Sigmoid colon (tissue), 7 donors: ENCODE data around the gene C19orf12. TPM values are rescaled to one million over a fixed set of nuclear protein-coding genes. Genes with fewer than 3 reads are reported as not detected.
"Not testable (repeated sequence)": the region's sequence is repeated elsewhere in the genome, so short reads cannot be mapped to it uniquely, and the experiment has no call there.

Source experiments
- DNase-seq: peaks from one replicate; pipeline ENCODE4 v3.0.0-alpha.2; 2019
- H3K27ac ChIP-seq, 4 donors: fragments of 200-600 bp; sonication (generic); one replicate each; pipeline ENCODE4 v1.5.1; 2016 to 2019; ENCODE audit warnings: mild to moderate bottlenecking in 1 of 4
- H3K27me3 ChIP-seq, 3 donors: fragments of 200-600 bp; sonication (generic); one replicate each; pipeline ENCODE4 v1.5.1; 2019; ENCODE audit warnings: mild to moderate bottlenecking in 1 of 3
- H3K36me3 ChIP-seq, 4 donors: fragments of 200-600 bp; sonication (generic); one replicate each; pipeline ENCODE4 v1.5.1; 2016 to 2019
- H3K4me1 ChIP-seq, 4 donors: fragments of 200-600 bp; sonication (generic); one replicate each; pipeline ENCODE4 v1.5.1; 2017 to 2019
- H3K4me3 ChIP-seq, 4 donors: fragments of 200-600 bp; sonication (generic); one replicate each; pipeline ENCODE4 v1.5.1; 2017 to 2019; ENCODE audit warnings: mild to moderate bottlenecking in 2 of 4, moderate library complexity in 1 of 4
- H3K9me3 ChIP-seq, 4 donors: fragments of 200-600 bp in 3 of 4; sonication (generic) in 3 of 4; one replicate each; pipeline versions ENCODE4 v1.5.1 to v1.6.1; 2013 to 2019
- EP300 ChIP-seq, 4 donors: sonication (generic); formaldehyde crosslinking; IDR thresholded peaks; one replicate each; pipeline ENCODE4 v1.6.1; 2017; ENCODE audit warnings: antibody characterized with exemption in 4 of 4
- POLR2A ChIP-seq, 2 donors: fragments of 450-650 bp; IDR thresholded peaks; one replicate each; pipeline ENCODE4 v1.6.1; 2016; ENCODE audit warnings: antibody characterized with exemption in 2 of 2, mild to moderate bottlenecking in 2 of 2, moderate library complexity in 2 of 2
- POLR2AphosphoS5 ChIP-seq, 4 donors: sonication (generic); formaldehyde crosslinking; IDR thresholded peaks; one replicate each; pipeline ENCODE4 v1.6.1; 2017; ENCODE audit warnings: antibody characterized with exemption in 4 of 4
- WGBS, 2 donors: extraction: QIAGEN DNeasy Blood & Tissue Kit; methylation state at CpG; one replicate each; pipeline ENCODE4 v1.1.7; 2013; 5-methylcytosine and 5-hydroxymethylcytosine counted together
- intact Hi-C: fragments of 100-400 bp; cut with DNase I; formaldehyde crosslinking; loops from one replicate; pipeline ENCODE4 v1.15.1; 2023
- polyA plus RNA-seq, 3 donors: library from polyadenylated mRNA; stranded (reverse); fragments of 200-250 nt; gene quantifications; one replicate each; pipeline ENCODE4 v1.2.3, GENCODE V29; 2013
- total RNA-seq, 4 donors: library from RNA; depleted of rRNA; stranded (reverse); fragments of >200 nt; gene quantifications; one replicate each; pipeline ENCODE4 v1.1.0, GENCODE V29; 2016
- TF ChIP-seq, protein P1 (sequence below), 4 experiments: fragments of 450-650 bp in 3 of 4; fragments of 200-600 bp in 1 of 4; IDR thresholded peaks; one replicate each; pipeline ENCODE4 v1.5.1; 2016 to 2019; ENCODE audit warnings: antibody characterized with exemption in 4 of 4, mild to moderate bottlenecking in 3 of 4, moderate library complexity in 2 of 4
- donor health status: healthy with polysubstance abuse.
- donor health status: Bipolar disorder and iron deficiency.
- donor health status: healthy.

Gene C19orf12
- total and polyA plus RNA-seq, 7 donors: 13.2 to 36.0 (median 32.1) TPM

DNA sequence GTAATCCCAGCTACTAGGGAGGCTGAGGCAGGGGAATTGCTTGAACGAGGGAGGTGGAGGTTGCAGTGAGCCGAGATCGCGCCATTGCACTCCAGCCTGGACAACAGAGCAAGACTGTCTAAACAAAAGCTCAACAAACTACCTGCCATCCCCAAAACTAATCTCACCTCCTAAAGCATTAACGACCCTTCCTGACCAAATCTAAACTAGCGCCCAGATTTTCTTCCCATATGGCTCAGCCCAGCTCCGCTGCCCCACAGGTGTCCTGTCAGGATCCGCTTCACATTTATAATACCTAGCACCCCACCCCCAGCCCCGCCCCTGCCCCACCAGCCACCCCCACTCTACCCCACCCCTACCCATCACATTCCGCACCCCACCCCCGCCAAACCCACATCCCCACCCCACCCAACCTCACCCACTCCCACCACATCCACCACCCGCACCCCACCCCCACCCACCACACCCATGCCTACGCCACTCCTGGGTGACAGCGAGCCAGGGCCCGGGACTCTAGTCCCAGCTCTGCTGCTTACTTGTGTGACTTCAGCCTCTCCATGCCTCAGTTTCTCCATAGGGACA is 599 bp downstream of the C19orf12 start:
- intact Hi-C loops: no loop called here
- DNase-seq: no peak
- Histone ChIP-seq H3K27ac (peak overlapping the region; percentile 90 to 97 (median 92)), H3K36me3 (peaks cover 0 to 7% (median 0%) of the 10 kb centered on the region in 4 donors), H3K9me3 (no peaks in the 10 kb centered on the region), H3K4me1 (peaks cover 0 to 59% (median 34%) of the 10 kb centered on the region in 4 donors), H3K27me3 (no peaks in the 10 kb centered on the region), H3K4me3 (peak overlapping the region; percentile 73 to 98 (median 87))
- 20 to 27% methylated on average over 15 of the region's 15 CpGs for WGBS, 2 donors
- TF ChIP-seq POLR2A (IDR thresholded peaks at IDR 0.05): no peak
- no peak for TF ChIP-seq EP300 (IDR thresholded peaks at IDR 0.05)
- TF ChIP-seq POLR2AphosphoS5 (IDR thresholded peaks at IDR 0.05): no peak
- TF ChIP-seq, protein P1, sequence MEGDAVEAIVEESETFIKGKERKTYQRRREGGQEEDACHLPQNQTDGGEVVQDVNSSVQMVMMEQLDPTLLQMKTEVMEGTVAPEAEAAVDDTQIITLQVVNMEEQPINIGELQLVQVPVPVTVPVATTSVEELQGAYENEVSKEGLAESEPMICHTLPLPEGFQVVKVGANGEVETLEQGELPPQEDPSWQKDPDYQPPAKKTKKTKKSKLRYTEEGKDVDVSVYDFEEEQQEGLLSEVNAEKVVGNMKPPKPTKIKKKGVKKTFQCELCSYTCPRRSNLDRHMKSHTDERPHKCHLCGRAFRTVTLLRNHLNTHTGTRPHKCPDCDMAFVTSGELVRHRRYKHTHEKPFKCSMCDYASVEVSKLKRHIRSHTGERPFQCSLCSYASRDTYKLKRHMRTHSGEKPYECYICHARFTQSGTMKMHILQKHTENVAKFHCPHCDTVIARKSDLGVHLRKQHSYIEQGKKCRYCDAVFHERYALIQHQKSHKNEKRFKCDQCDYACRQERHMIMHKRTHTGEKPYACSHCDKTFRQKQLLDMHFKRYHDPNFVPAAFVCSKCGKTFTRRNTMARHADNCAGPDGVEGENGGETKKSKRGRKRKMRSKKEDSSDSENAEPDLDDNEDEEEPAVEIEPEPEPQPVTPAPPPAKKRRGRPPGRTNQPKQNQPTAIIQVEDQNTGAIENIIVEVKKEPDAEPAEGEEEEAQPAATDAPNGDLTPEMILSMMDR (IDR thresholded peaks at IDR 0.05): no peak

DNA sequence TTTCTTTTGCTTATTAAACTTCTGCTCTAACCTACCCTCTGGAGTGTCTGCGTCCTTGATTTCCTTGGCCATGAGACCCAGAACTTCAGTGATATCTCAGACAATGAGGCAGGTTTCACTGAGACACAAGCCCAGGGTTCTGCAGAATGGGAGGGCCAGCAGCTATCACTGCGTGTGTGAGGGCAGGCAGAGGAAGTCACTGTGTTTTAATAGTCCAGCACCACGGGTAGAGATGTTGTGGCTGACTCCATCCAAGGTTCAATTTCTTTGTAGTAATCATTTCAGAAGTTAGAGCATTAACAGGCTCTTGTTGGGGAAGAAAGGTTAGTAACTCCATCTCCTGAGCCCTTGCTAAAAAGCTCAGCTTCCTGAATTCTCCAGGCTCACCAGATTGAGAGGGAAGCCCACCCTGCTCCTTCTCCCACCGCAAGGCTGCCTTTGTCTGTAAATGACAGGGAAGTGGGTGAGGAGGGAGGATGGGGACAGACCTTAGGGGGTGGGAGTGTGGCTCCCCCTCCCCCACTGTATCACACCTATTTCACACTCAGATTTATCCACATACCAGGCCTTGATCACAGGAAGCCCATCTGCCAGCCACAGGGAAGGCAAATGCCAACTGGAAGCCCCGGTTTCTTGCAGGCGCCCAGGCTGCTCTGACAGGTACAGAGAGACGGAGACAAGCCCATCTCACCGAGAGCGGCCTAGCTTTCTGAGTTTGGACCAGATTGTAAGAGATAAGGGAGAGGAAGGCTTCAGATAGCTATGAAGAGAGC is 2.1 kb downstream of the C19orf12 start:
- no peaks in the 10 kb centered on the region for H3K9me3 ChIP-seq
- TF ChIP-seq, protein P1 (IDR thresholded peaks at IDR 0.05): no peak
- TF ChIP-seq POLR2A (IDR thresholded peaks at IDR 0.05) (no peak), POLR2AphosphoS5 (IDR thresholded peaks at IDR 0.05) (no peak), EP300 (IDR thresholded peaks at IDR 0.05) (no peak)
- H3K4me3 ChIP-seq: no peak overlapping the region
- no peak for DNase-seq
- intact Hi-C loops: no loop called here
- peaks cover 0 to 59% (median 34%) of the 10 kb centered on the region in 4 donors for H3K4me1 ChIP-seq
- peaks cover 0 to 11% (median 0%) of the 10 kb centered on the region in 4 donors for H3K36me3 ChIP-seq
- H3K27me3 ChIP-seq: no peaks in the 10 kb centered on the region
- peak overlapping the region in 1 of 4 donors; percentile 90 for H3K27ac ChIP-seq
- WGBS, 2 donors: 74 to 79% methylated on average over 9 of the region's 9 CpGs

DNA sequence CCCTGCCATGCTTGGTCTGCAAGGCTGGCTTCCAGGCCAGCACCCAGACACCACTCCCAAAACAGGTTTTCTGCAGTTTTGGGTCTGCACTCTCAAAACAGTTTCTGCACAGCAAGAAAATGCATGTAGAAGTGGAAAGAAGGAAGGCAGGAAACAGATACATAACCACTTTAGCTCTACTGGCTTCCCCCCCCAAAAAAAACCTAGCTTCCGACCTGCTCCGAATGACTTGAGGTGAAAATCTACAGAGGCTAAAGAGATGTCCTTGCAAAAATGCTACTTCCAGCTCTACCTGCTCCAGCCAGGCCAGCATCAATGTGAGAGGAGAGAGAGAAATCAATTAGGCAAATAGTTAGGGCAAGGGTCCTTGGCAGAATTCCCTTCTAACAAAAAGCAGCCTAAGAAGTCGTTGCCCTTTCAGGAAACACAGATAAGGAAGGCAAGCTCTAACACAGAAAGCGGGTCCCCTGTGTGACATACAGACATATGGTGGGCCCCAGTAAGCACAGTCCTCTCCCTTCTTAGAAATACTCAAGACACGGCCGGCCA is 3.4 kb downstream of the C19orf12 start:
- H3K27ac ChIP-seq: no peak overlapping the region
- no peaks in the 10 kb centered on the region for H3K9me3 ChIP-seq
- no peaks in the 10 kb centered on the region for H3K27me3 ChIP-seq
- no peak for DNase-seq
- no peak overlapping the region for H3K4me3 ChIP-seq
- no peak for TF ChIP-seq POLR2AphosphoS5 (IDR thresholded peaks at IDR 0.05)
- TF ChIP-seq, protein P1 (IDR thresholded peaks at IDR 0.05): no peak
- TF ChIP-seq POLR2A (IDR thresholded peaks at IDR 0.05): no peak
- TF ChIP-seq EP300 (IDR thresholded peaks at IDR 0.05): no peak
- peaks cover 0 to 56% (median 33%) of the 10 kb centered on the region in 4 donors for H3K4me1 ChIP-seq
- intact Hi-C loops: no loop called here
- WGBS, 2 donors: 62 to 83% methylated on average over 6 of the region's 6 CpGs
- H3K36me3 ChIP-seq: peaks cover 0 to 24% (median 4%) of the 10 kb centered on the region in 4 donors

DNA sequence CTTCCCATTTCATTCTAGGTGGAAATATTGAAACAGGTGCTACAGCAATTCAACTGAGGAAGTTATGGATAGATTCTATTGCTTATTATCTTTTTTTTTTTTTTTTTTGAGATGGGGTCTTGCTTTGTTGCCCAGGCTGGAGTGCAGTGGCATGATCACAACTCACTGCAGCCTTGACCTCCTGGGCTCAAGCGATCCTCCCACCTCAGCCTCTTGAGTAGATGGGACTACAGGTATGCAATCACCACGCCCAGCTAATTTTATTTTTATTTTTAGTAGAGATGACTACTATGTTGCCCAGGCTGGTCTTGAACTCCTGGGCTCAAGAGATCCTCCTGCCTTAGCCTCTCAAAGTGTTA is 5.6 kb downstream of the C19orf12 start:
- WGBS, 2 donors: 75 to 96% methylated on average over 2 of the region's 2 CpGs
- intact Hi-C loops: not testable (repeated sequence)

More for the DNA sequence above, 5.6 kb downstream of the C19orf12 start:
- not testable (repeated sequence) for H3K9me3 ChIP-seq, H3K27ac ChIP-seq, DNase-seq, H3K4me3 ChIP-seq, H3K27me3 ChIP-seq
- H3K4me1 ChIP-seq: peaks cover 0 to 39% (median 21%) of the 10 kb centered on the region in 4 donors
- peaks cover 0 to 46% (median 5%) of the 10 kb centered on the region in 4 donors for H3K36me3 ChIP-seq
